ENCODE measurements around the gene NEK7.
"Not testable (repeated sequence)": the region's sequence is repeated elsewhere in the genome, so short reads cannot be mapped to it uniquely, and the experiment has no call there.

Gene NEK7

DNA sequence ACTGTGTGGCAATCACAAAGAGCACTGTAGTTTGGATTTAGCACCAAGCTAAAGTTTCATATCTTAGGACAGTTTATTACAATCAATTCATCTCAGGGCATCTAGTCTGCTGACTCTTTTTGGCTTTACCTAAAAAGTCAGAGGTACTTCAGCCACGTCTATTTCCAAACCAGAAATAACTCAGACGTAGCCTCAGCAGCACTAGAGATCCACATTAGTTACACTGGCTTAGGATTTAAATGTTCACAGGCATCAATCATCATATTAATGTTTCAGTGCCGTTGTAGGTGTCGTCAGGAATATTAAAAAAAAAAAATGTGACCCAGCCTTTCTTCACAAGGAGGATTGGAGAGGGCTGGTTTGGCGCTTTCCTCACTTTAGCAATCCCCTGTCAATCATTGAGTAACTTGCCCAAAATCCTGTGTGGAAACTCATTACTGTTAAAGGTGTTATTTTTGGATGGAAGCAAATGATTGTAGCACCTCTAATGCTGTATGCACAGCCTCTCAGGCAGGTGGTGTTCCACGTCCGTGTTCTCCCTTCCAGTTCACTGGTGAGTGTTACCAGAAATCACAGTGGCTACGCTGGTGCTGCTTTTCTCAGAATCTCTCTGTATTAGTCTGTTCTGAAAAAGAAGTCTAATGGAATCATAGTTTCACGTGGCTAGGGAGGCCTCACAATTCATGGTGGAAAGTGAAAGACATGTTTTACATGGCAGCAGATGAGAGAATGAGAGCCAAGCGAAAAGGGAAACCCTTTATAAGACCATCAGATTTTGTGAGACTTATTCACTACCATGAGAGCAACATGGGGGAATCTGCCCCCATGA lies 45.4 kb downstream of the NEK7 start:
- DNase-seq (ENCODE audit: extremely low read depth in 1 of 2, low read depth in 1 of 2) = no peak

- DNase-seq (ENCODE audit: extremely low read depth in 1 of 2, low read depth in 1 of 2) = no peak
Measured at GRCh38 chr1:198203434-198203833, 46.6 kb downstream of the NEK7 start.

GRCh38 chr1:198205016-198205684 lies 48.4 kb downstream of the NEK7 start:
- DNase-seq (ENCODE audit: extremely low read depth in 1 of 2, low read depth in 1 of 2) = no peak

DNA sequence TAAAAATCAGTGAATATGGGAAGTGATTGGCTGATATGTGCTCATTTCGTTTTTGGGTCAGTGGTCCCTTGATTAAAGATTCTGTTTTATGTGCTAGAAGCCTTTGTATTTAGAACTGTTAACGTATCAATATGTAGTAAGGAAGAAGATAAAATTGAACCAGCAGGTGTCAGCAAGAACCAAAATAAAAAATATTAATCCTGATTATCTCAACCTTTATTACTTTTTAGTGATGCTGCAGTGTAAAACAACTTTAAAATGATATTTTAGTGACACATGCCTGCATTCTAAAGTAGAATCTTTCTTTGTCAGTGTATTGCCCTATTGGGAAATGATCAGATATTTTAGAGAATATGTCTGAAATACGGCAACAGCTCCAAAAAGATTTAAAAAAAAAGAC lies 49.5 kb downstream of the NEK7 start:
- DNase-seq (ENCODE audit: extremely low read depth in 1 of 2, low read depth in 1 of 2) = no peak

GRCh38 chr1:198211696-198212095 lies 54.9 kb downstream of the NEK7 start:
- no peak for DNase-seq (ENCODE audit: extremely low read depth in 1 of 2, low read depth in 1 of 2)

- no peak for DNase-seq (ENCODE audit: extremely low read depth in 1 of 2, low read depth in 1 of 2)
Measured at GRCh38 chr1:198212126-198212525, 55.3 kb downstream of the NEK7 start.

GRCh38 chr1:198212675-198213074 lies 55.9 kb downstream of the NEK7 start:
- DNase-seq (ENCODE audit: extremely low read depth in 1 of 2, low read depth in 1 of 2) = no peak

- DNase-seq (ENCODE audit: extremely low read depth in 1 of 2, low read depth in 1 of 2) = no peak
Measured at GRCh38 chr1:198214924-198215323, 58.1 kb downstream of the NEK7 start.

- no peak for DNase-seq (ENCODE audit: extremely low read depth in 1 of 2, low read depth in 1 of 2)
Measured at GRCh38 chr1:198220428-198220827, 63.6 kb downstream of the NEK7 start.

DNA sequence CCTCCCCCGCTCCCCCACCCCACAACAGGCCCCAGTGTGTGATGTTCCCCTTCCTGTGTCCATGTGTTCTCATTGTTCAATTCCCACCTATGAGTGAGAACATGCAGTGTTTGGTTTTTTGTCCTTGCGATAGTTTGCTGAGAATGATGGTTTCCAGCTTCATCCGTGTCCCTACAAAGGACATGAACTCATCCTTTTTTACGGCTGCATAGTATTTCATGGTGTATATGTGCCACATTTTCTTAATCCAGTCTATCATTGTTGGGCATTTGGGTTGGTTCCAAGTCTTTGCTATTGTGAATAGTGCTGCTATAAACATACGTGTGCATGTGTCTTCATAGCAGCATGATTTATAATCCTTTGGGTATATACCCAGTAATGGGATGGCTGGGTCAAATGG lies 70.2 kb downstream of the NEK7 start:
- not testable (repeated sequence) for DNase-seq (ENCODE audit: extremely low read depth in 1 of 2, low read depth in 1 of 2)

DNA sequence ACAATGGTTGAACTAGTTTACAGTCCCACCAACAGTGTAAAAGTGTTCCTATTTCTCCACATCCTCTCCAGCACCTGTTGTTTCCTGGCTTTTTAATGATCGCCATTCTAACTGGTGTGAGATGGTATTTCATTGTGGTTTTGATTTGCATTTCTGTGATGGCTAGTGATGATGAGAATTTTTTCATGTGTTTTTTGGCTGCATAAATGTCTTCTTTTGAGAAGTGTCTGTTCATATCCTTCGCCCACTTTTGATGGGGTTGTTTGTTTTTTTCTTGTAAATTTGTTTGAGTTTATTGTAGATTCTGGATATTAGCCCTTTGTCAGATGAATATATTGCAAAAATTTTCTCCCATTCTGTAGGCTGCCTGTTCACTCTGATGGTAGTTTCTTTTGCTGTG lies 70.7 kb downstream of the NEK7 start:
- not testable (repeated sequence) for DNase-seq (ENCODE audit: extremely low read depth in 1 of 2, low read depth in 1 of 2)

- DNase-seq (ENCODE audit: extremely low read depth in 1 of 2, low read depth in 1 of 2) = no peak
Measured at GRCh38 chr1:198228925-198229324, 72.1 kb downstream of the NEK7 start.

DNA sequence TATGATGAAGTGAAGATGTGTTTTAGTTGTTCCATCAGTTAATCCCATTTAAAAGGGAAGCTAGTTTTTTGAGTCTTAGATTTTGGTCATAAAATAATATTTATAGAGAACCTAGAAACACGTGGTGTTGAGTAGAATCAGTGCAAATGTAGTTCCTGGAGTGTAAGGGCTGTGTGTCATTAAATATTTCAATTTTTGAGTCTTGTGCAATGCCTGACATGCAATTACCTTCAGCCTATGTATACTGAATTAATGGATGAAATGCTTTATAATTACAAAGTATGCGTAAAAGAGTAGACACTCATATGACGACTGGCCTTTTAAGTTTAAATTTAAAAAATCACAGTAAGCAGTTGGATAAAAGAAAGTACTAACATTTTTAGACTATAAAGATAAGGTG lies 75.0 kb downstream of the NEK7 start:
- no peak for DNase-seq (ENCODE audit: extremely low read depth in 1 of 2, low read depth in 1 of 2)

GRCh38 chr1:198232378-198232777 lies 75.6 kb downstream of the NEK7 start:
- no peak for DNase-seq (ENCODE audit: extremely low read depth in 1 of 2, low read depth in 1 of 2)

- DNase-seq (ENCODE audit: extremely low read depth in 1 of 2, low read depth in 1 of 2) = no peak
Measured at GRCh38 chr1:198232940-198233675, 76.3 kb downstream of the NEK7 start.

DNA sequence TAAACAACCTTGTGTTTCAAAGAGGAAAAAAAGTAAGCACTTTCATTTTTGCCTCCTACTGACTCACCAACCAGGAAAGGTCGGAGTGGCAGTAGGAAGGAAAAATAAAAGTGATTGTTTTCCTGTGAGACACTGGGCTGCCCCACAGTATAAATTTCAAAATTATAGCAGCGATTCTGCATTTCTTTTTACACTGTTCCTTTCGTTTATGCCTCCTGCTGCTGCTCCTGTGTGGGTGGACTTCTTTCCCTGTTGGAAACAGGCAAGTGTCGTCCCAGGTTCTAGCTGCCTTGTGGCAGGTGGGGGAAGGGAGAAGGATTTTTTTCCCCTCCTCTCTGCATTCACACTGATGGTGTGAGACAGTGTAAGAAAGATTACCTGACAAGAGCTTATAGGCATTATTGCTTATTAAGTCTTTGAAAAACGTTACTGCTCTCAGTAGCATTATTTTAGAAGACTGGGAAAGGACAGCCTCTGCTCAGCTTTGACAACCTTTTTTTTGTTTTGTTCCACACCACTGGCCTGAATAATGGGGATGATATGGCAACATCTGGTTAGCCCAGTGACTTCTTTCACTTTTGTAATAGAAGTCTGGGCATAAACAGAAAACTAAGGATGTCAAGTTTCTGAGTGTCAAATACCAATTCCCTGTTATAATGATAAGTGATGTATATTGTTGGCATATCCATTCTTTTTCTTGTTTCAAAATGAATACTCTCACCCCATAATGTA lies 77.9 kb downstream of the NEK7 start:
- DNase-seq (ENCODE audit: extremely low read depth in 1 of 2, low read depth in 1 of 2) = no peak

DNA sequence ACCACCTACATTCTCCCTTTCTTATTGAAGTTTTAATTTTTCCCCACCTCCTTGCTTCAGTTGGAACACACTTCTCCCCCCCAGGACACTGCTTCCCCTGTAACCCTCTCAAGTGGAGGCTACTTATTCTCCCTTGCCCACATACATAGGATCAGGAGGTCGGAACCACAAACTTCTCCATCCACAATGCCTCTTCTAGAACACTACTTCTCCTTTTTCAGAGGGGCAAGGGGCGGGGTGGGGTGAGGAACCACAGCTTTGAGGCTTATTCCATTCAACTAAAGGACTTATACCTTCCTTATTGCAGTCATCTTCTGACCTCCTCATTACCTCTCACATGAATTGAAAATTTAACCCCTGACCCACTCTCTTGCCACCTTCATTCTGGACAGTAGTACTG lies 81.3 kb downstream of the NEK7 start:
- DNase-seq (ENCODE audit: extremely low read depth in 1 of 2, low read depth in 1 of 2) = no peak

- DNase-seq (ENCODE audit: extremely low read depth in 1 of 2, low read depth in 1 of 2) = no peak
Measured at GRCh38 chr1:198241553-198241952, 84.8 kb downstream of the NEK7 start.

DNA sequence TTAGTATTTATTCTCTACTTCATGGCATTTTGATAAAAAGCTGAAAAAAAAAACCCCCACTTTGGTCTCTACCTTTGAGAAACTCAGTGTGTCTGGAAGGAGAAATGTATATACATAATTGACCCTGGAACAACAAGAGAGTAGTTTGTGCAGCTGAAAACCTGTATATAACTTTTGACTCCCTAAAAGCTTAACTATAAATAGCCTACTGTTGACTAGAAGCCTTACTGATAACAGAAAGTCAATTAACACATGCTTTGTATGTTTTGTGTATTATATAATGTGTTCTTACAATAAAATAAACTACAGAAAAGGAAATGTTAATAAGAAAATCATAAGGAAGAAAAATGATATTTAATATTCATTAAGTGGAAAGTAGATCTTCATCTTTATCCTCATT lies 88.0 kb downstream of the NEK7 start:
- DNase-seq (ENCODE audit: extremely low read depth in 1 of 2, low read depth in 1 of 2) = no peak

DNA sequence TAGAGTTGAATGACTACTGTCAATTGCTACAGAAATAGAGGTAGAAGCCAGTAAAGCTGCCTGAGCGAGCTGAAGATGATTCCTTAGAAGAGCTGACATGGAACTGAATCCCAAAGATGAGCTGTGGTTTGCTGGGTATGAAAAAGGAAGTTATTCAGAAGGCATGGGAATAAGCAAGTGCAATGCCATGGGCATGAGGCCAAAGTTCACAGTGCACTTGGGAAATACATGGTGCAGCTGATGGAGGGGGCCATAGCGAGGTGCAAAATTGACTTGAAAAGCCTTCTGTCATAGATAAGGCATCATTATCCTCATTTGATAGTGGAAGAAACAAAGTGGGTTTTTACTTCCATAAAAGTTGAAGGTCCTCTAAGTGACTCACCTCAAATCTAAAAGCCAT lies 88.6 kb downstream of the NEK7 start:
- no peak for DNase-seq (ENCODE audit: extremely low read depth in 1 of 2, low read depth in 1 of 2)

GRCh38 chr1:198246337-198246736 lies 89.5 kb downstream of the NEK7 start:
- no peak for DNase-seq (ENCODE audit: extremely low read depth in 1 of 2, low read depth in 1 of 2)
